GM20431 (cell line): ENCODE data around the gene CTXN1.
"Not testable (repeated sequence)": the region's sequence is repeated elsewhere in the genome, so short reads cannot be mapped to it uniquely, and the experiment has no call there.

ENCODE experiments used
- in situ Hi-C: fragments of 300-500 bp; cut with MseI, MboI; formaldehyde crosslinking; loops from one replicate; pipeline ENCODE4 v1.15.0; 2020; ENCODE audit warnings: low sequenced_read_pairs; ENCODE audit not compliant: unreplicated experiment

The CTXN1 gene

DNA sequence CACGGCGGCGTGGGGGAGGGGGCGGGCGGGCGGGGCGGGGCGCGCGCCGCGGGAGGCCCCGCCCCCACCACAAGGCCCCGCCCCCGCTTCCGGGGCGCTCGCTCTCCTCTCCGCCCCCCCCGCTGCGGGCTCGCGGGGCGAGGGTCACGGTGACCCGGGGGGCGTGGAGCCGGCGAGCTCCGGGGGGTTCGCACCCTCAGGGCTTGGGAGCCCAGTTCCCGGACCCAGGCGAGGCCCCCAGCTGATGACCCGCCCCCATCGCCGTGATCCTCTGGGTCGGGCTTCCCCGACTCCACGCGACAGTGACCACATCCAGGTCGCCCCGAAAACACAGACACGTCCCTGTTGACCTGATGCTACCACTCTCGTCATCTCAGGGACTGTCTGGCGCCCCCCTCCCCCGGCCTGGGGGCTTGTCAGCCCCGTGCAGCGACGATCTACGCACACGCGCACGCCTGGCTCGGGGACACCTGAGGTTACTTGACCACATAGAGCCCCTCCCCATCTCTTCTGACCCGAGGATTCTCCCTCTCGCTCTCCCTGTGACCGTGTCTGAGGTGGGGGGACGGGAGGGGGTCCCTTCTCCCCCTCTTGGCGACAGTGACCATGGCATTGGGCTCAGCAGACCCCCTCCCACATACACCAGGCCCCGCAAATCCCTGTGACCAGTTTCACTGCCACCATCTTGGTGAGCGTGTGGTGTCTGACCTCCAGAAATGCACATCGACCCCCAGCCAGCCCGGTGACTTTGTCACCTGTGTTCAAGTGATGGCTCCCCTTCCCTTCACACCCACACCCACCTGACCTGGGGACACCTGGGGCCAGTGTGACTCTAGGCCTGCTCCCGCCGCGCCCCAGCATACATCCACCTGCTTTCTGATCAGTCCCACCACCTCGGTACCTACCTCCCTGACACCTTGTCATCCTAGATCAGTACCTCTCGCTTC lies 21.6 kb downstream of the CTXN1 start:
- in situ Hi-C loops: no loop called here

DNA sequence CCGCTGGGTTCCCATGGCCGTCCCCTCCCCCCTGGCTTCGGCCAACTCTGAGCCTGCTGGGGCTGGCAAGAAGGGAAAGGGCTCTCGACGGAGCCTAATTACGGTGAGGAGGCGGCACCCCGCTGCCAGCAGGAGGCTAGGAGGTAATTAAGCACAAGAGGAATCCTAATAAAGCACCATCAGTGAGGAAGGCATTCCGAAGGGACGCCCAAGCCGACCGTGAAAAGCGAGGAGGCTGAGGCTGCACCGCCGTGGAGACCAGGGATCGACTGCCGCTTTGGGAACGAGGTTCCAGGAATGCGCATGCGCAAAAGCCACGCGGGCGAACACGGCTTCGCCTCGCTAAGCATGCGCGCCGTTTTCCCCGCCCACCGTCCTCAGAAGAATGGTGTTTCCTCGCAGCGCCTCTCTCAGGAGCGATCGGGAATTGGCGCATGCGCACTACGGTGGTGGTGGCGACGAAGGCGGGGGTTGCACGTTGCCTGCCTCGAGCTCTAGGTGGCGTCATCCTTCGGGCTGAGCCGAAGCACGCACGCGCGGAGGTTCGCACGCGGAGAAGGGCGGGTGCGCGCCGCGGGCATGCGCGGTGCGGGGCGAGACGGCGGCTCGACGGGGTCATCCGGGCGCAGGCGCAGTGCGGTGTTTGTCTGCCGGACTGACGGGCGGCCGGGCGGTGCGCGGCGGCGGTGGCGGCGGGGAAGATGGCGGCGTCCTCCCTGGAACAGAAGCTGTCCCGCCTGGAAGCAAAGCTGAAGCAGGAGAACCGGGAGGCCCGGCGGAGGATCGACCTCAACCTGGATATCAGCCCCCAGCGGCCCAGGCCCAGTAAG lies 22.5 kb downstream of the CTXN1 start, which contains the start of gene MAP2K7:
TSS of gene MAP2K7 (plus strand) at position 634 of the 830 bp plus-strand sequence. CDS start at position 702, 68 bp downstream.
- in situ Hi-C loops: no loop called here

DNA sequence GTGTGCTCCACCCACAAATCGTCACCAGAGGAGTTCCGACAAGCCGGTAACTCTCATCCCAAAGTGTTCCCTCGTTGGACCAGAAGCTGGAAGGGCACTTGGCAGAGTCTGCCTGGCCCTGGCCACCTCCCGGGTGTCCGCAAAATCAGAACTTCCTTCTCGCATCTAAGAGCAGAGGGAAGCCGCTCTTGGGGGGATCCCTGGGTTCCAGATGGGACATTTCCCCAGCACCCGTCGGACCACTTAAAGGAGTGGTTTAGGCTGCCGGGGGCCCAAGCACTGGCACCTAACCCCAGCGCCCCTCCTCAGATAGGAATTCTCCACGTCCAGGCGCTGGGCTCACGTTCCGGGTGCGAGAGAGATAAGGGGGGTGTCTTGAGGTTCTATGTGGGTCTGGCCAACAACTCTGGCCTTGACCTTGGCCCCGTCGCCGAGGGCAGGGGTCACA lies 23.1 kb downstream of the CTXN1 start:
- in situ Hi-C loops: no loop called here

DNA sequence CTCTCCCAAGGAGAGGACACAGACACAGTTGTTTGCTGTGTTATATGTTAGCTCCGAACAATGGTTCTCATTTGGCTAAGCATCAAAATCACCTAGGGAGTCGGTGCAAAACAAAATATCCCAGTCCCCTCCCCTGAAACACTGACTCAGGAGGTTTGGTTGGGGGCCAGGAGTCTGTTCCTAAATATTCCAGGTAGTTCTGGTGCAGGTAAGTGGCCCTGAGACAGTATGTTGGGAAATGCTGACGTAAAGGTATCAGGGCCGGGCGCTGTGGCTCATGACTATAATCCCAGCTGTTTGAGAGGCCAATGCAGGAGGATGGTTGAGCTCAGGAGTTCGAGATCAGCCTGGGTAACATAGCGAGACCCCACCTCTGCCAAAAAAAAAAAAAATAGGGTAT lies 24.6 kb downstream of the CTXN1 start:
- in situ Hi-C loops: no loop called here

DNA sequence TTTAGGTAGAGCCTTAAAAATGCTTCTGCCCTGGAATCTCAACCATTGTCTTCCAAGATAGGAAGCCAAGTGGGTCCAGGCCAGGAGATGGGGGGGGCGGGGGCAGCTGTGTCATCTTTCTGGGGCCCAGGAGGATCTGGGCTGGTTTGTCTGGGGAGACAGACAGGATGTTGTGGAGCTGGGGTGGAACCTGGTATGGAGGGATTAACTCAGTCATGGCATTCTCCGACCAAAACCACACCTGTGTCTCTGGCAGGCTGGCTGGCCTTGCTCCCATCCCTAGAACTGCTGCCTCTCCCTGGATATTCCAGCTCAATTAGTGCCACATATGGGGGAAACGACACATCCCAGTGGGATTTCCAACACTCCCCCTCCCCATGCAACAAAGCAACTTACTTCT lies 25.0 kb downstream of the CTXN1 start:
- in situ Hi-C loops: no loop called here

DNA sequence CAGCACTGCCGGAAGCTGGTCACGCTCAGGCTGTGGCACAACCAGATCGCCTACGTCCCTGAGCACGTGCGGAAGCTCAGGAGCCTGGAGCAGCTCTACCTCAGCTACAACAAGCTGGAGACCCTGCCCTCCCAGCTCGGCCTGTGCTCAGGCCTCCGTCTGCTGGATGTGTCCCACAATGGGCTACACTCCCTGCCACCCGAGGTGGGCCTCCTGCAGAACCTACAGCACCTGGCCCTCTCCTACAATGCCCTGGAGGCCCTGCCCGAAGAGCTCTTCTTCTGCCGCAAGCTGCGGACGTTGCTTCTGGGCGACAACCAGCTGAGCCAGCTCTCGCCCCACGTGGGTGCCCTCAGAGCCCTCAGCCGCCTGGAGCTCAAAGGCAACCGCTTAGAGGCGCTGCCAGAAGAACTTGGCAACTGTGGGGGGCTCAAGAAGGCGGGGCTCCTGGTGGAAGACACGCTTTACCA lies 25.5 kb downstream of the CTXN1 start:
- in situ Hi-C loops: no loop called here

- in situ Hi-C loops: no loop called here
These were observed 26.1 kb downstream of the CTXN1 start for GRCh38 chr19:7899751-7900378.

DNA sequence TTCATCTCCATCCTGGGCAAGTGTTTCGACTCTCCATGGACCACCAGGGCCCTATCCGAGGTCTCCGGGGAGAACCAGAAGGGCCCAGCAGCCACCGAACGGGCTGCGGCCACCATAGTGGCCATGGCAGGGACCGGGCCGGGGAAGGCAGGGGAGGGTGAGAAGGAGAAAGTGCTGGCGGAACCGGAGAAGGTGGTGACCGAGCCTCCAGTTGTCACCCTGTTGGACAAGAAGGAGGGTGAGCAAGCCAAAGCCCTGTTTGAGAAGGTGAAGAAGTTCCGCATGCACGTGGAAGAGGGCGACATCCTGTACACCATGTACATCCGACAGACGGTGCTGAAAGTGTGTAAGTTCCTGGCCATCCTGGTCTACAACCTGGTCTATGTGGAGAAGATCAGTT lies 27.0 kb downstream of the CTXN1 start:
- in situ Hi-C loops: no loop called here

DNA sequence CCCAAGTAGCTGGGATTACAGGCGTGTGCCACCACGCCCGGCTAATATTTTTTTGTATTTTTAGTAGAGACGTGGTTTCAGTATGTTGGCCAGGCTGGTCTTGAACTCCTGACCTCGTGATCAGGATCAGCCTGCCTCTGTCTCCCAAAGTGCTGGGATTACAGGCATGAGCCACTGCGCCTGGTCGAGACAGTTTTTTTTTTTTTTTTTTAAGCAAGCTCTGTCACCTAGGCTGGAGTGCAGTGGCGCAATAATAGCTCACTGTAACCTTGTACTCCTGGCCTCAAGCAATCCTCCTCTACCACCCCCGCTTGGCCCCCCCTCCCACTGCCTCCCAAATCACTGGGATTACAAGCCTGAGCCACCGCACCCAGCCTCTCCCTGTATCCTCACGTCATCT lies 28.6 kb downstream of the CTXN1 start:
- in situ Hi-C loops: no loop called here

GRCh38 chr19:7895565-7895964 lies 30.4 kb downstream of the CTXN1 start:
- in situ Hi-C loops: no loop called here

DNA sequence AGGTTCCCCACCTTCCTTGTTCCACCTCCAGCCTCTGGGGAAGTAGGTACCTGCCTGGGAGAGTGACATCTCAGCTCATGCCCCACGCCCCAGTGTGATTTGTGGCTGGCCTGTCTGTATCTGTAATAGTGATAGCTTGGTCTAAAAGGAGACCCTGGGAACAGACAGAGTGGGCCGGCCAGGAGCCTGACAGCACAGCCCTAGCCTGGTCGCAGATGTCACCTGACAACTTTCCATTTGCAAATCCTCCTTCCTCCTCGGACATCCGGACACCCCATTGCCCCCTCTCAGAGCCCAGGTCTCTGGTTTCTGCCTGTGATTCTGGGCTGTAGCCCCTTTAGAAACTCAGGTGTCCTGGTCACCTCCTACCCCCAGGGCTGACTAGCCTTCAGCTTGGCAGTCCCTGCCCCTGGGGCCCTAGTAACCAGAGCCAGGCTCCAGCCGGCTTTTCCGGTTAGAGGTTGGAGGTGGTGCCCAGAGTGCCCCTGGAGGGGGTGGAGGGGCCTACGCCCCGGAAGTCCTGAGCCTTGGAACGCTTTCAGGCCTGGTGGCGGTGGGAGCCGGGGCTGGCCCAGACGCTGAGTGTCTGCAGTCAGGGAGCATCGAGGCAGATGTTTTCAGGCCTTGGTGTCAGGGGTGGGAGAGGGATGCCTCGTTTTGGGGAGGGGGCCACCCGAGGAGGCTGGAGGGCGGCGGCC lies 31.2 kb downstream of the CTXN1 start:
- in situ Hi-C loops: no loop called here

- in situ Hi-C loops: not testable (repeated sequence)
These were observed 32.4 kb downstream of the CTXN1 start for GRCh38 chr19:7893362-7894101.

DNA sequence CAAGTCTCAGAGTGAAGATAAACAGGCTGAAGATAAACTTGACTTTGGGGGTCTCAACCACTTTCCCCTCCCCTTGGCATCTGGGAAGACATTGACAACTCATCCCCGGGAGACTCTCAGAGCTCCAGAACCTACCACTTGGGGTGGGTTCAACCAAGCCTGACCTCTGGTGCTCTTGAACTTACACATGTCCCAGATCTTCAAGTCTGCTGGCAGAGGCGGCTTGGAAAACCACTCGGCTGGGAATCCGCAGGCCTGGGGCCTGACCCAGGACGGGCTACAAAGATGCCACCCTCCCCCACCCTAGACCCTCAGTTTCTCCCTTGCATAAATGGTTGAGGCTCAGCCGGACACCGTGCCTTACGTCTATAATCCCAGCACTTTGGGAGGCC lies 37.1 kb downstream of the CTXN1 start:
- in situ Hi-C loops: no loop called here

DNA sequence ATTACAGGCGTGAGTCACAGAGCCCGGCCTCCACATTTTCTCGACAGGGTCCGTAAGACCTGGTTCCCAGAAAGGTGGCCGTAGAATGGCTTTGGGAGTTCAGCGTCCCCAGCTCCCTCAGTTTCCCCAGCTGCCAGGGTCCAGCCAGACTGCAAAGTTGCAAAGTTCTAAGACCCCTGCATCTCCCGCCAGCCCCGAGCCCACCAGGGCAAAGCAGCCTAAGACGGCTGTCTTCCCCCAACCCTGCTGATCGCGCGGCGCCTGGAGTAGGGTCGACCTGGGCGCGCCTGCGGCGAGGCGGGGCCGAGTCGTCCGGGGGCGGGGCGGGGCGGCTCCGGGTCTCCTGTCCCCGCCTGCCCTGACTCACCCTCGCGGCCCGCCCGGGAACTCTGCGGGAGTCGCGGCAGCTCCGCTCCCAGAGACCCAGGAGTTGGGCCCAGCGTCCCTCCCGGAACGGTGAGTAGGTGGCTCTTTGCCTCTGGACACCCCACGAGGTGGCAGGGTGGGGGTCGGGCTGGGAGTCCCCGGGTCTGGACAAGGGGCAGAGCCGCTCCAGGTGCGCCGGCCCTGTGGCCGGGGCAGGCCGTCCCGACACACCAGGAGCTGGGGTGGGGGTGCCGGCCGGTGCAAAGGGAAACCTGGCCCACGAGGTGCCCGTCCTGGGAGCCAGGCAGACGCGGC lies 37.6 kb downstream of the CTXN1 start, which contains the start of gene LRRC8E:
TSS of gene LRRC8E (plus strand) at position 366 of the 681 bp plus-strand sequence. CDS start 7,094 bp downstream, outside the sequence.
- in situ Hi-C loops: no loop called here

DNA sequence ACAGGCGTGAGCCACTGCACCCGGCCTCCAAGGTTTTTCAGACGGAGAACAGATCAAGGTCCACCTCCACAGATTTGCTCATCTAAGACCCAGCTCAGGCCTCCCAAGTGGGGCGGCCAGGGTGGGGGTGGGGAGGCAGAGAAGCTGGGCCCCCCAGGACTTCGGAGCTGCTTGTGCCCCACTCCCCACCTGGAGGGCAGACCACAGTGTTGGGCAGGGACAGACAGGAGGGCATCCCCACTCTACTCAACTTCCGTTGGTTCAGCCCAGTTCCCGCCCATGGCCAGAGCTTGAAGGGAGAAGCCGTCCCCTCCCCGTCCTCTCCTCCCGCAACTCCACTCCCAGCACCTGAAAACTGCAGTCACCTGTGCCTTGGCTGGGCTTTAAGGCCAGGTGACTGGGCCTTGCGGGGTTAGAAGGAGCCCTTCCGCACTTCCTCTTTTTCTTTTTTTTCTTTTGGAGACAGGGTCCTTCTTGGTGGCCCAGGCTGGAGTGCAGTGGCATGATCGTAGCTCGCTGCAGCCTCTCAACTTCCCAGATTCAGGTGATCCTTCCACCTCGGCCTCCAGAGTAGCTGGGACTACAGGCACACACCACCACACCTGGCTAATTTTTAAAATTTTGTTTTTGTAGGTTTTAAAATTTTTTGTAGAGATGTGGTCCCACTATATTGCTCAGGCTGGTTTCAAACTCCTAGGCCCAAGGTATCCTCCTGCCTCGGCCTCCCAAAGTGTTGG lies 38.4 kb downstream of the CTXN1 start:
- in situ Hi-C loops: no loop called here

- in situ Hi-C loops: no loop called here
These were observed 40.1 kb downstream of the CTXN1 start for GRCh38 chr19:7885818-7886217.

DNA sequence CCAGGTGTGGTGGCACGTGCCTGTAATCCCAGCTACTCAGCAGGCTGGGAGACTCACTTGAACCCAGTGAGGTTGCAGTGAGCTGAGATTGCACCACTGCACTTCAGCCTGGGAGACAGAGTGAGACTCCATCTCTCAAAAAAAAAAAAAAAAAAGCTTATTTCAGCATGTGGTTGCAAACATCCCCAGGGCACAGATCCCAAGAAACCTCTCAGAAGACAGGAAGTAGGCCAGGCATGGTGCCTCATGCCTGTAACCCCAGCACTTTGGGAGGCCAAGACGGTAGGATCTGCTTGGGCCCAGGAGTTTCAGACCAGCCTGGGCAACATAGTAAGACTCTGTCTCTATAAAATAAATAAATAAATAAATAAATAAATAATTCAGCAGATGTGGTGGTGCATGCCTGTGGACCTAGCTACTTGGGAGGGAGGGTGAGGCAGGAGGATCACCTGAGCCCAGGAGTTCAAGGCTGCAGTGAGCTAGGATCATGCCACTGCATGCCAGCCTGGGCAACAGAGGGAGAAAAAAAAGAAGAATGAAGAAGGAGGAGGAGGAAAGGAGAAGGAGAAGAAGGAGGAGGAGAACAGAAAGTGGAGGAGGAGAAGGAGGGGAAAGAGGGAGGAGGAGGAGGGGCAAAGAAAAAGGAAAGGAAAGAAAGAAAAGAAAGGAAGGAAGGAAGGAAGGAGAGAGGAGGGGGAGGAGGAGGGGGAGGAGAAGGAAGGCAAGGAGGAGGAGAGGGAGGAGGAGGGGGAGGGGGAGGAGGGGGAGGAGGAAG lies 42.0 kb downstream of the CTXN1 start:
- in situ Hi-C loops: no loop called here
